ENCODE data around the gene GNAZ. TPM values are rescaled to one million over a fixed set of nuclear protein-coding genes. Genes with fewer than 3 reads are reported as not detected.

Gene GNAZ
- total RNA-seq, 1 experiment from 2014 or later, result 11.1 TPM

- no peak overlapping the region for H3K4me2 ChIP-seq (ENCODE audit: low read length)
- BruUV-seq (replicated peaks), result no TSS peak
- no peaks in the 10 kb centered on the region for H3K36me3 ChIP-seq (ENCODE audit: control insufficient read depth in 1 of 2, insufficient read depth in 2 of 2, low read length in 2 of 2)
- intact Hi-C loops (cut with micrococcal nuclease), result no loop called here
- POLR2A ChIA-PET, result no interaction called here
- no peaks in the 10 kb centered on the region for H3K79me2 ChIP-seq (ENCODE audit: insufficient read depth, low read length)
- H3K9me2 ChIP-seq (ENCODE audit: insufficient read depth), result no peaks in the 10 kb centered on the region
- no peak overlapping the region for H3K9ac ChIP-seq (ENCODE audit: low read length)
- H3K27me3 ChIP-seq (ENCODE audit: insufficient read depth, low read length), result no peaks in the 10 kb centered on the region
- RAD21 ChIA-PET (ENCODE audit: low non-redundant PET in 1 of 2, low total read pairs in 2 of 2, uncharacterized antibody in 2 of 2, unreplicated experiment in 2 of 2), result no interaction called here
- TF ChIP-seq TCF7L2 (IDR thresholded peaks at IDR 0.05; ENCODE audit: borderline replicate concordance, extremely low read depth, insufficient read depth, insufficient read length), result no peak
- no peak for TF ChIP-seq FOSL1 (IDR thresholded peaks at IDR 0.05; ENCODE audit: low read depth)
- TF ChIP-seq MAX (IDR thresholded peaks at IDR 0.05), result no peak
- H3K9me3 ChIP-seq (ENCODE audit: control insufficient read depth in 1 of 2, insufficient read depth in 1 of 2, low read depth in 1 of 2, low read length in 2 of 2), result no peaks in the 10 kb centered on the region
- H4K20me1 ChIP-seq (ENCODE audit: insufficient read depth), result no peaks in the 10 kb centered on the region
- ATAC-seq, result no peak
- no peak overlapping the region for H3K4me3 ChIP-seq (replicated peaks in 1 of 2; ENCODE audit: low read depth in 1 of 2, low read length in 2 of 2)
- CTCF ChIA-PET, result no interaction called here
- H3K27ac ChIP-seq (ENCODE audit: low read depth, low read length), result no peak overlapping the region
- no peak for DNase-seq (ENCODE audit: low read depth, low spot score)
- peaks cover 29 to 50% of the 10 kb centered on the region in 2 experiments for H3K4me1 ChIP-seq (ENCODE audit: control insufficient read depth in 1 of 2, insufficient read depth in 2 of 2, low read length in 2 of 2)
- no peak overlapping the region for H2AFZ ChIP-seq (ENCODE audit: low read depth, low read length, poor library complexity, severe bottlenecking)
These were observed 9.6 kb downstream of the GNAZ start for GRCh38 chr22:23079814-23080521.

- peaks cover 25 to 43% of the 10 kb centered on the region in 2 experiments for H3K4me1 ChIP-seq (ENCODE audit: control insufficient read depth in 1 of 2, insufficient read depth in 2 of 2, low read length in 2 of 2)
- ATAC-seq, result no peak
- TF ChIP-seq JUND (IDR thresholded peaks at IDR 0.05) (no peak), YY1 (IDR thresholded peaks at IDR 0.05; ENCODE audit: extremely low read depth, insufficient replicate concordance, low read depth, low read length) (no peak), EGR1 (IDR thresholded peaks at IDR 0.05; ENCODE audit: low read depth) (no peak), ELF1 (IDR thresholded peaks at IDR 0.05; ENCODE audit: borderline replicate concordance, low read depth) (no peak), SRF (IDR thresholded peaks at IDR 0.05; ENCODE audit: low read depth) (no peak), SP1 (IDR thresholded peaks at IDR 0.05; ENCODE audit: low read depth) (no peak), MAX (IDR thresholded peaks at IDR 0.05) (no peak), EZH2phosphoT487 (IDR thresholded peaks at IDR 0.05; ENCODE audit: borderline replicate concordance) (no peak), SIN3A (IDR thresholded peaks at IDR 0.05; ENCODE audit: low read depth) (no peak), POLR2AphosphoS5 (IDR thresholded peaks at IDR 0.05; ENCODE audit: low read depth, low read length) (no peak), ZFX (IDR thresholded peaks at IDR 0.05) (no peak), CEBPB (IDR thresholded peaks at IDR 0.05; ENCODE audit: low read depth) (no peak), FOSL1 (IDR thresholded peaks at IDR 0.05; ENCODE audit: low read depth) (no peak), REST (IDR thresholded peaks at IDR 0.05; ENCODE audit: low read depth) (no peak), ATF3 (IDR thresholded peaks at IDR 0.05) (no peak)
These were observed 10.4 kb downstream of the GNAZ start for GRCh38 chr22:23080613-23081290.

More at GRCh38 chr22:23080613-23081290, 10.4 kb downstream of the GNAZ start:
- Histone ChIP-seq H3K27ac (ENCODE audit: low read depth, low read length) (no peak overlapping the region), H3K4me2 (ENCODE audit: low read length) (no peak overlapping the region), H3K27me3 (ENCODE audit: insufficient read depth, low read length) (no peaks in the 10 kb centered on the region), H3K79me2 (ENCODE audit: insufficient read depth, low read length) (no peaks in the 10 kb centered on the region), H3K9ac (ENCODE audit: low read length) (no peak overlapping the region), H3K36me3 (ENCODE audit: control insufficient read depth in 1 of 2, insufficient read depth in 2 of 2, low read length in 2 of 2) (no peaks in the 10 kb centered on the region), H3K9me2 (ENCODE audit: insufficient read depth) (no peaks in the 10 kb centered on the region), H3K4me3 (replicated peaks in 1 of 2; ENCODE audit: low read depth in 1 of 2, low read length in 2 of 2) (no peak overlapping the region), H4K20me1 (ENCODE audit: insufficient read depth) (no peaks in the 10 kb centered on the region), H2AFZ (ENCODE audit: low read depth, low read length, poor library complexity, severe bottlenecking) (no peak overlapping the region), H3K9me3 (ENCODE audit: control insufficient read depth in 1 of 2, insufficient read depth in 1 of 2, low read depth in 1 of 2, low read length in 2 of 2) (no peaks in the 10 kb centered on the region)
- no peak for DNase-seq (ENCODE audit: low read depth, low spot score)
- RAD21 ChIA-PET (ENCODE audit: low non-redundant PET in 1 of 2, low total read pairs in 2 of 2, uncharacterized antibody in 2 of 2, unreplicated experiment in 2 of 2), result no interaction called here
- POLR2A ChIA-PET, result no interaction called here
- intact Hi-C loops (cut with micrococcal nuclease), result no loop called here
- no TSS peak for BruUV-seq (replicated peaks)
- CTCF ChIA-PET, result no interaction called here

All from HCT116 (cell line).